ENCODE results near the gene RNF126.

RNF126 gene

GRCh38 chr19:664913-665443 lies 2.0 kb upstream of the RNF126 start:
- TF ChIP-seq CTCF (IDR thresholded peaks at IDR 0.05; ENCODE audit: control insufficient read depth, extremely low read depth, insufficient read depth): peak; percentile 89
- no peak overlapping the region for H3K4me3 ChIP-seq (ENCODE audit: low read depth, low read length)
- no peak for DNase-seq (ENCODE audit: low read depth)

- H3K4me3 ChIP-seq (ENCODE audit: low read depth, low read length): peak overlapping the region; percentile 70
- no peak for DNase-seq (ENCODE audit: low read depth)
- no peak for TF ChIP-seq CTCF (IDR thresholded peaks at IDR 0.05; ENCODE audit: control insufficient read depth, extremely low read depth, insufficient read depth)
Measured at GRCh38 chr19:663682-664117, 686 bp upstream of the RNF126 start.

- TF ChIP-seq CTCF (IDR thresholded peaks at IDR 0.05; ENCODE audit: control insufficient read depth, extremely low read depth, insufficient read depth): no peak
- H3K4me3 ChIP-seq (ENCODE audit: low read depth, low read length): peak overlapping the region; percentile 94
- no peak for DNase-seq (ENCODE audit: low read depth)
Measured at GRCh38 chr19:662207-662961, 630 bp downstream of the RNF126 start.

GRCh38 chr19:661427-662196 lies 1.4 kb downstream of the RNF126 start:
- H3K4me3 ChIP-seq (ENCODE audit: low read depth, low read length): peak overlapping the region; percentile 94
- DNase-seq (ENCODE audit: low read depth): no peak
- TF ChIP-seq CTCF (IDR thresholded peaks at IDR 0.05; ENCODE audit: control insufficient read depth, extremely low read depth, insufficient read depth): no peak

GRCh38 chr19:660793-661426 lies 2.1 kb downstream of the RNF126 start:
- no peak for TF ChIP-seq CTCF (IDR thresholded peaks at IDR 0.05; ENCODE audit: control insufficient read depth, extremely low read depth, insufficient read depth)
- H3K4me3 ChIP-seq (ENCODE audit: low read depth, low read length): peak overlapping the region; percentile 94
- no peak for DNase-seq (ENCODE audit: low read depth)

GRCh38 chr19:658916-659839 lies 3.8 kb downstream of the RNF126 start:
- DNase-seq (ENCODE audit: low read depth): no peak
- TF ChIP-seq CTCF (IDR thresholded peaks at IDR 0.05; ENCODE audit: control insufficient read depth, extremely low read depth, insufficient read depth): no peak
- no peak overlapping the region for H3K4me3 ChIP-seq (ENCODE audit: low read depth, low read length)

All from LNCaP clone FGC (cell line).